Loucy (cell line): ENCODE measurements around the gene RAD9A.
A peak's percentile ranks its signal among the peaks of the same experiment; 100 is the strongest.

Experiments used
- H2AFZ ChIP-seq: fragments of 200-600 bp; sonication (generic); 2 replicates; pipeline ENCODE4 v1.6.0; 2016; ENCODE audit warnings: antibody characterized with exemption, mild to moderate bottlenecking, low read length, moderate library complexity
- H3F3A ChIP-seq: fragments of 200-600 bp; 2 replicates; pipeline ENCODE4 v1.6.0; 2016; ENCODE audit warnings: antibody characterized with exemption, low read depth, mild to moderate bottlenecking
- H3K27me3 ChIP-seq: fragments of 200-600 bp; sonication (generic); 2 replicates; pipeline ENCODE4 v1.6.1; 2014; ENCODE audit warnings: low read length, mild to moderate bottlenecking; ENCODE audit not compliant: insufficient read depth, poor library complexity, severe bottlenecking
- H3K36me3 ChIP-seq: fragments of 200-600 bp; sonication (generic); 2 replicates; pipeline ENCODE4 v1.6.1; 2016; ENCODE audit warnings: low read length; ENCODE audit not compliant: insufficient read depth
- H3K4me1 ChIP-seq: fragments of 200-600 bp; sonication (generic); 2 replicates; pipeline ENCODE4 v1.5.1; 2014; ENCODE audit warnings: low read length, mild to moderate bottlenecking; ENCODE audit not compliant: insufficient read depth, poor library complexity, severe bottlenecking
- H3K4me2 ChIP-seq: fragments of 200-600 bp; sonication (generic); 2 replicates; pipeline ENCODE4 v1.6.0; 2014; ENCODE audit warnings: antibody characterized with exemption, low read length, low read depth, mild to moderate bottlenecking; ENCODE audit not compliant: poor library complexity, severe bottlenecking
- H3K4me3 ChIP-seq: fragments of 200-600 bp; sonication (generic); 2 replicates; pipeline ENCODE4 v1.5.1; 2014; ENCODE audit warnings: low read length, mild to moderate bottlenecking, mixed read lengths; ENCODE audit not compliant: poor library complexity, severe bottlenecking
- H3K79me2 ChIP-seq: fragments of 200-600 bp; sonication (generic); 2 replicates; pipeline ENCODE4 v1.6.1; 2014; ENCODE audit warnings: low read length; ENCODE audit not compliant: insufficient read depth
- H3K9ac ChIP-seq: fragments of 200-600 bp; sonication (generic); 2 replicates; pipeline ENCODE4 v1.6.0; 2014; ENCODE audit warnings: mild to moderate bottlenecking, low read depth, low read length, moderate library complexity; ENCODE audit not compliant: poor library complexity, severe bottlenecking
- H3K9me2 ChIP-seq: fragments of 200-600 bp; sonication (generic); replicated peaks from 2 replicates; pipeline ENCODE4 v1.6.1; 2016; ENCODE audit warnings: low read depth, low read length, mixed read lengths
- H3K9me3 ChIP-seq: fragments of 200-600 bp; sonication (generic); 2 replicates; pipeline ENCODE4 v1.6.1; 2014; ENCODE audit warnings: mild to moderate bottlenecking, antibody characterized with exemption, low read length, low read depth; ENCODE audit not compliant: insufficient read depth
- H4K20me1 ChIP-seq: fragments of 200-600 bp; sonication (generic); 2 replicates; pipeline ENCODE4 v1.6.0; 2014; ENCODE audit warnings: antibody characterized with exemption, low read length, mild to moderate bottlenecking; ENCODE audit not compliant: insufficient read depth, poor library complexity, severe bottlenecking
- CTCF ChIP-seq: fragments of 200-600 bp; sonication (generic); conservative IDR thresholded peaks from 2 replicates; pipeline ENCODE4 v1.5.1; 2014; ENCODE audit warnings: mild to moderate bottlenecking, antibody characterized with exemption, low read length
- EZH2phosphoT487 ChIP-seq: fragments of 200-600 bp; IDR thresholded peaks from 2 replicates; pipeline ENCODE4 v1.6.1; 2018; ENCODE audit warnings: antibody characterized with exemption, mild to moderate bottlenecking, moderate library complexity, borderline replicate concordance

Gene RAD9A

GRCh38 chr11:67395555-67396258 lies 3.9 kb downstream of the RAD9A start:
- H3K4me3 ChIP-seq = peak overlapping the region; percentile 71
- H4K20me1 ChIP-seq = peaks cover 55% of the 10 kb centered on the region
- no peaks in the 10 kb centered on the region for H3K27me3 ChIP-seq
- TF ChIP-seq EZH2phosphoT487 (no peak), CTCF (no peak)
- H3K36me3 ChIP-seq = peaks cover 22% of the 10 kb centered on the region; the same call in 1 of the 2 replicates
- H3K4me1 ChIP-seq = peaks cover 62% of the 10 kb centered on the region
- no peaks in the 10 kb centered on the region for H3K9me3 ChIP-seq
- peak overlapping the region; percentile 60 for H3K9ac ChIP-seq
- H3K4me2 ChIP-seq = peak overlapping the region; percentile 94
- peaks cover 90% of the 10 kb centered on the region for H3K79me2 ChIP-seq
- H3K9me2 ChIP-seq = no peaks in the 10 kb centered on the region
- no peak overlapping the region for H2AFZ ChIP-seq
- peaks cover 3% of the 10 kb centered on the region; the same call in 1 of the 2 replicates for H3F3A ChIP-seq

- Histone ChIP-seq H3F3A (peaks cover 2% of the 10 kb centered on the region; the same call in 1 of the 2 replicates), H3K9me2 (no peaks in the 10 kb centered on the region), H3K27me3 (no peaks in the 10 kb centered on the region), H3K4me3 (peak overlapping the region; percentile 71), H3K9me3 (no peaks in the 10 kb centered on the region), H3K36me3 (peaks cover 22% of the 10 kb centered on the region; the same call in 1 of the 2 replicates), H3K4me2 (peak overlapping the region; percentile 94), H3K9ac (peak overlapping the region; percentile 60), H4K20me1 (peaks cover 60% of the 10 kb centered on the region), H3K4me1 (peaks cover 60% of the 10 kb centered on the region), H2AFZ (no peak overlapping the region), H3K79me2 (peaks cover 90% of the 10 kb centered on the region)
- TF ChIP-seq EZH2phosphoT487 = no peak
- TF ChIP-seq CTCF = no peak
Measured at GRCh38 chr11:67396259-67396581, 4.4 kb downstream of the RAD9A start.

- H3F3A ChIP-seq = no peaks in the 10 kb centered on the region
- no peak overlapping the region for H2AFZ ChIP-seq
- H3K4me2 ChIP-seq = peak overlapping the region; percentile 94
- peaks cover 60% of the 10 kb centered on the region for H4K20me1 ChIP-seq
- TF ChIP-seq CTCF (no peak), EZH2phosphoT487 (no peak)
- peak overlapping the region; percentile 71 for H3K4me3 ChIP-seq
- peaks cover 56% of the 10 kb centered on the region for H3K4me1 ChIP-seq
- H3K27me3 ChIP-seq = no peaks in the 10 kb centered on the region
- H3K36me3 ChIP-seq = peaks cover 22% of the 10 kb centered on the region; the same call in 1 of the 2 replicates
- peaks cover 89% of the 10 kb centered on the region for H3K79me2 ChIP-seq
- no peaks in the 10 kb centered on the region for H3K9me3 ChIP-seq
- H3K9me2 ChIP-seq = no peaks in the 10 kb centered on the region
- H3K9ac ChIP-seq = peak overlapping the region; percentile 60
Measured at GRCh38 chr11:67396587-67397389, 5.0 kb downstream of the RAD9A start.
